Osteocyte (in vitro differentiated cells): ENCODE measurements around the gene SLC25A22. TPM values are rescaled to one million over a fixed set of nuclear protein-coding genes. Genes with fewer than 3 reads are reported as not detected.
A peak's percentile ranks its signal among the peaks of the same experiment; 100 is the strongest.

Experiments used
- DNase-seq: peaks from one replicate; pipeline ENCODE4 v3.0.0; 2021; ENCODE audit warnings: mixed read lengths; ENCODE audit not compliant: unreplicated experiment; ENCODE audit errors: extremely low spot score
- H3K27ac Mint-ChIP-seq: one replicate; pipeline ENCODE4 v1.8.0; 2021; ENCODE audit warnings: mild to moderate bottlenecking, mixed read lengths; ENCODE audit not compliant: unreplicated experiment
- H3K27me3 Mint-ChIP-seq: one replicate; pipeline ENCODE4 v1.8.0; 2021; ENCODE audit warnings: mixed read lengths; ENCODE audit not compliant: unreplicated experiment
- H3K36me3 Mint-ChIP-seq: one replicate; pipeline ENCODE4 v1.8.0; 2021; ENCODE audit warnings: mixed read lengths; ENCODE audit not compliant: unreplicated experiment
- H3K4me1 Mint-ChIP-seq: one replicate; pipeline ENCODE4 v1.8.0; 2021; ENCODE audit warnings: mixed read lengths; ENCODE audit not compliant: unreplicated experiment
- H3K4me3 Mint-ChIP-seq: one replicate; pipeline ENCODE4 v1.8.0; 2021; ENCODE audit warnings: mild to moderate bottlenecking, moderate library complexity, mixed read lengths; ENCODE audit not compliant: unreplicated experiment
- H3K9me3 Mint-ChIP-seq: one replicate; pipeline ENCODE4 v1.8.0; 2021; ENCODE audit warnings: mixed read lengths; ENCODE audit not compliant: unreplicated experiment
- total RNA-seq: library from RNA; stranded (reverse); gene quantifications from 2 replicates; pipeline ENCODE4 v1.2.1, GENCODE V29; 2021
- TF ChIP-seq, protein P1 (sequence below): fragments of 200-600 bp; sonication (generic); IDR thresholded peaks from 2 replicates; pipeline ENCODE4 v1.5.0; 2021; ENCODE audit warnings: antibody characterized with exemption, mild to moderate bottlenecking, moderate library complexity

The SLC25A22 gene
- total RNA-seq, 1 donor from 2014 or later, result 19.7 TPM

DNA sequence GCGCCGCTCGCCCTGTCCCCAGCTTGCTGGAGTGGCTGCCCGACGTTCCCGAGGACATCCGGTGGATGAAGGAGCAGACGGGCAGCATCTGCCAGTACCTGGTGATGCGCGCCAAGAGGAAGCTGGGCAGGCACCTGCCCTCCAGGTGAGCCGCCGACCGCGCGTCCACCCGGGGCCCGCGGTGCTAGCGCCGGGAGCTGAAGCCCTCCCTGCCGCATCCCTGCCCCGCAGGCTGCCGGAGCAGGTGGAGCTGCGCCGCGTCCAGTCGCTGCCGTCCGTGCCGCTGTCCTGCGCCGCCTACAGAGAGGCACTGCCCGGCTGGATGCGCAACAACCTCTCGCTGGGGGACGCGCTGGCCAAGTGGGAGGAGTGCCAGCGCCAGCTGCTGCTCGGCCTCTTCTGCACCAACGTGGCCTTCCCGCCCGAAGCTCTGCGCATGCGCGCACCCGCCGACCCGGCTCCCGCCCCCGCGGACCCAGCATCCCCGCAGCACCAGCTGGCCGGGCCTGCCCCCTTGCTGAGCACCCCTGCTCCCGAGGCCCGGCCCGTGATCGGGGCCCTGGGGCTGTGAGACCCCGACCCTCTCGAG, 26.3 kb upstream of the SLC25A22 start:
- H3K27ac Mint-ChIP-seq, result no peak overlapping the region
- peaks cover 46% of the 10 kb centered on the region for H3K4me1 Mint-ChIP-seq
- no peaks in the 10 kb centered on the region for H3K9me3 Mint-ChIP-seq
- peaks cover 10% of the 10 kb centered on the region for H3K36me3 Mint-ChIP-seq
- H3K27me3 Mint-ChIP-seq, result no peaks in the 10 kb centered on the region
- TF ChIP-seq, protein P1, sequence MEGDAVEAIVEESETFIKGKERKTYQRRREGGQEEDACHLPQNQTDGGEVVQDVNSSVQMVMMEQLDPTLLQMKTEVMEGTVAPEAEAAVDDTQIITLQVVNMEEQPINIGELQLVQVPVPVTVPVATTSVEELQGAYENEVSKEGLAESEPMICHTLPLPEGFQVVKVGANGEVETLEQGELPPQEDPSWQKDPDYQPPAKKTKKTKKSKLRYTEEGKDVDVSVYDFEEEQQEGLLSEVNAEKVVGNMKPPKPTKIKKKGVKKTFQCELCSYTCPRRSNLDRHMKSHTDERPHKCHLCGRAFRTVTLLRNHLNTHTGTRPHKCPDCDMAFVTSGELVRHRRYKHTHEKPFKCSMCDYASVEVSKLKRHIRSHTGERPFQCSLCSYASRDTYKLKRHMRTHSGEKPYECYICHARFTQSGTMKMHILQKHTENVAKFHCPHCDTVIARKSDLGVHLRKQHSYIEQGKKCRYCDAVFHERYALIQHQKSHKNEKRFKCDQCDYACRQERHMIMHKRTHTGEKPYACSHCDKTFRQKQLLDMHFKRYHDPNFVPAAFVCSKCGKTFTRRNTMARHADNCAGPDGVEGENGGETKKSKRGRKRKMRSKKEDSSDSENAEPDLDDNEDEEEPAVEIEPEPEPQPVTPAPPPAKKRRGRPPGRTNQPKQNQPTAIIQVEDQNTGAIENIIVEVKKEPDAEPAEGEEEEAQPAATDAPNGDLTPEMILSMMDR, result no peak
- no peak for DNase-seq
- no peak overlapping the region for H3K4me3 Mint-ChIP-seq

DNA sequence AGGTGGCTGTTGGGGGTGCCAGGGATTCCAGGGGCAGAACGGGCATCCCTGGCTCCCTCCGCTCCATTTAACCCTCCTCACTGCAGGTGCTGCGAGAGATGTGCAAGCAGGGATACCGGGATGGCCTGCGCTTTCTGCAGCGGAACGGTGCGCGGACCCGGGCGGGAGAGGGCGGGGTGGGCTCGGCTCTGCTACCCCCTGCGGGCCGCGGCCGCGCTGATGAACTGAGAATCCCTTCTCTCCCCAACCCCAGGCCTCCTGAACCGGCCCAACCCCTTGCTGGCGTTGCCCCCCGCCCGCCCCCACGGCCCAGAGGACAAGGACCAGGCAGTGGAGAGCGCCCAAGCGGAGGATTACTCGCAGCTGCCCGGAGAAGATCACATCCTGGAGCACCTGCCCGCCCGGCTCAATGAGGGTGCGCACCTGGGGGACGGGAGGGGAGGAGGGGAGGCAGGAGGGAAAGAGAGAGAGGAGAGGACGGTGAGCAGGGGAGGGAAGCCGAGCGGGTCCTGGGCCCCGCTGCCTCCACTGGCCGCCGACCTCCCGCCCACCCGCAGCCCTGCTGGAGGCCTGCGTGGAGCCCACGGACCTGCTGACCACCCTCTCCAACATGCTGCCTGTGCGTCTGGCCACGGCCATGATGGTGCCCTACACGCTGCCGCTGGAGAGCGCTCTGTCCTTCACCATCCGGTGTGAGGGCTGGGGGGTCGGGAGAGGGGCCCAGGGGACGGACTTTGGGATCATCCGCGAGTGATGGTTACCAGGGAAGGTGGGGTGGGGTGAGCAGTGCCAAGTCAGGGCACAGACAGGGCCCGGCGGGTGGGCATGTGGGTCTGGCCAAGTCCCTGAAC, 25.6 kb upstream of the SLC25A22 start:
- TF ChIP-seq, protein P1, result no peak
- no peak overlapping the region for H3K27ac Mint-ChIP-seq
- no peak overlapping the region for H3K4me3 Mint-ChIP-seq
- H3K9me3 Mint-ChIP-seq, result no peaks in the 10 kb centered on the region
- no peak for DNase-seq
- no peaks in the 10 kb centered on the region for H3K27me3 Mint-ChIP-seq
- H3K4me1 Mint-ChIP-seq, result peaks cover 39% of the 10 kb centered on the region
- peaks cover 10% of the 10 kb centered on the region for H3K36me3 Mint-ChIP-seq

DNA sequence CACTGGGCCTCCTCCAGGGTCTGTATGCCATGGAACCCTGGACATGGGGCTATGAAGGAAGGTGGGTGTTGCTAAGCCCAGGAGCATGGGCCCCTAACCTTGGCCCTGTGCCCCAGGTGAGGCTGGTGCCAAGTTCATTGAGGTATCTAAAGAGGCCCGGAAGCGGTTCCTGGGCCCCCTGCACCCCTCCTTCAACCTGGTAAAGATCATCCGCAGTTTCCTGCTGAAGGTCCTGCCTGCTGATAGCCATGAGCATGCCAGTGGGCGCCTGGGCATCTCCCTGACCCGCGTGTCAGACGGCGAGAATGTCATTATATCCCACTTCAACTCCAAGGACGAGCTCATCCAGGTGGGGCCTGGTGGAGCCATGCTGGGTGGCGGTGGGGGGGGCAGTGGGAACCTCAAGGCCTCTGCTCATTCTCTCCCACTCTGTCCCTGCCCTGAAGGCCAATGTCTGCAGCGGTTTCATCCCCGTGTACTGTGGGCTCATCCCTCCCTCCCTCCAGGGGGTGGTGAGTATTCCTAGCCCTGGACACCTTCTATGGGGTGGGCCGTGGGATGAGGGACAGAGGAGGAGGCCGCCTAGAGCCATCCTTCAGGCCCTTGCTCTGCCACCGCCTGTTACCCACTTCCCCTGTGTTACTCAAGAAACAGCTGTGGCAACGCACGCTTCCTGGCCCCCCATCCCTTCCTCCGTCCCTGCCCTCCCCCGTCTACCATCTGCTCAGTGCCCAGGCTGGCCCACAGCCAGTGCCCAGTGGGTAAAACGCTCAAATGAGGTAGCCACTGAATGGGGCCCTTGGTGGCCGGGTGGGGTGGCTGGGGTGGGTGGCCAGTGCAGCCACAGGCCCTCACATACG, 23.7 kb upstream of the SLC25A22 start:
- Mint-ChIP-seq H3K27me3 (no peaks in the 10 kb centered on the region), H3K4me1 (peaks cover 29% of the 10 kb centered on the region), H3K9me3 (no peaks in the 10 kb centered on the region), H3K27ac (no peak overlapping the region), H3K4me3 (peak overlapping the region; percentile 83), H3K36me3 (peaks cover 10% of the 10 kb centered on the region)
- DNase-seq, result no peak
- TF ChIP-seq, protein P1, result no peak

DNA sequence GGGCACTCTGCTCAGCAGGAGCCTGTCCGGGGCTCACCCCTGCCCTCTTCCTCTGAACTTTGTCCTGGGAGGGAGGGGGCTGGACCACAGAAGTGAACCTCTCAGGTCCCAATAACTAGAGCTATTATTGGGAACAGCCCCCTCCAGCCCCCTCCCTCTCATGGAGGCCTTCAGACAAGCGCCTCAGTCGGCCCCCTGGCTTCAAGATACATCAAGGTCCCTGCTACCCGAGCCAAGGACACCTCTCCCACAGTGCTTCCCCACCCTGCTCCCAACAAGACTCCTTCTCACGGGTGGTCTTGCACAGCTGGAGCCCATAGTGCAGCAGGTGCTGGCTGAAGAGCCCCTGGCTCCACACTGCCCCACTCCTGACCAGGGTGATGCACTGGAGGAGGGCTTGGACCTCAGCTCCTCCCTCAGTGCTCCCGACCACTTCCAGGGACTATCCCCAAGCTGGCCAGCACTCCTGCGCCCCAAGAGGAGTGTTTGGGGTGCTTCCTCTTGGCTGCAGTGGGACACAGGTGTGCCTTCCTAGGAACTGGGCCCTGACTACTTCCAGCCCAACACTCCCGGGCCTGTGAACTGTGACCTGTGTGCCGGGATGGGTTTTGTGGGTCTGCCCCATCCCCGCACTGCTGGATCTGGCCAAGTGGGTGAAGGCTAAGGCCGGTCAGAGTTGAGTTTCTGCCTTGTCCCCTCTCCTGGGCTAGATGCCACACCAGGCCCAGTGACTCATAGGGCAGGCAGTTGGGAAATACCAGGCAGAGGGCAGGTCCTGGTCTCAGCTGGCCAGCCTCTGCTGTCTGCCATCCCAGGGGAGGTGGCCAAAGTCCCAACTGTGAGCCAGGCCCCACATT, 22.8 kb upstream of the SLC25A22 start:
- Mint-ChIP-seq H3K4me3 (peak overlapping the region; percentile 83), H3K27ac (peak overlapping the region; percentile 54), H3K4me1 (peaks cover 25% of the 10 kb centered on the region), H3K36me3 (peaks cover 10% of the 10 kb centered on the region), H3K9me3 (no peaks in the 10 kb centered on the region), H3K27me3 (no peaks in the 10 kb centered on the region)
- DNase-seq, result no peak
- TF ChIP-seq, protein P1, result no peak
